ENCODE data around the gene EGR2. TPM values are rescaled to one million over a fixed set of nuclear protein-coding genes. Genes with fewer than 3 reads are reported as not detected.

EGR2 gene
- total RNA-seq, 1 experiment from 2014 or later, result 2.6 TPM

- TF ChIP-seq, protein P1, sequence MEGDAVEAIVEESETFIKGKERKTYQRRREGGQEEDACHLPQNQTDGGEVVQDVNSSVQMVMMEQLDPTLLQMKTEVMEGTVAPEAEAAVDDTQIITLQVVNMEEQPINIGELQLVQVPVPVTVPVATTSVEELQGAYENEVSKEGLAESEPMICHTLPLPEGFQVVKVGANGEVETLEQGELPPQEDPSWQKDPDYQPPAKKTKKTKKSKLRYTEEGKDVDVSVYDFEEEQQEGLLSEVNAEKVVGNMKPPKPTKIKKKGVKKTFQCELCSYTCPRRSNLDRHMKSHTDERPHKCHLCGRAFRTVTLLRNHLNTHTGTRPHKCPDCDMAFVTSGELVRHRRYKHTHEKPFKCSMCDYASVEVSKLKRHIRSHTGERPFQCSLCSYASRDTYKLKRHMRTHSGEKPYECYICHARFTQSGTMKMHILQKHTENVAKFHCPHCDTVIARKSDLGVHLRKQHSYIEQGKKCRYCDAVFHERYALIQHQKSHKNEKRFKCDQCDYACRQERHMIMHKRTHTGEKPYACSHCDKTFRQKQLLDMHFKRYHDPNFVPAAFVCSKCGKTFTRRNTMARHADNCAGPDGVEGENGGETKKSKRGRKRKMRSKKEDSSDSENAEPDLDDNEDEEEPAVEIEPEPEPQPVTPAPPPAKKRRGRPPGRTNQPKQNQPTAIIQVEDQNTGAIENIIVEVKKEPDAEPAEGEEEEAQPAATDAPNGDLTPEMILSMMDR (conservative IDR thresholded peaks at IDR 0.05), result no peak
- Histone ChIP-seq H2AFZ (ENCODE audit: low read length) (no peak overlapping the region), H2AK5ac (ENCODE audit: insufficient read length, low read length) (no peak overlapping the region), H2BK5ac (ENCODE audit: insufficient read length, low read length) (no peak overlapping the region), H4K5ac (ENCODE audit: insufficient read length, low read depth, low read length) (no peak overlapping the region), H2BK15ac (ENCODE audit: low read depth, low read length) (no peak overlapping the region), H3K18ac (ENCODE audit: insufficient read length, low read depth, low read length) (no peak overlapping the region), H3K14ac (ENCODE audit: insufficient read depth, low read length) (no peak overlapping the region), H3K4me2 (ENCODE audit: insufficient read depth, insufficient read length, low read length) (no peak overlapping the region), H3T11ph (ENCODE audit: low read length) (no peak overlapping the region), H4K8ac (replicated peaks; ENCODE audit: insufficient read length, low read depth, low read length) (no peak overlapping the region), H3K79me2 (ENCODE audit: insufficient read depth, low read length) (no peaks in the 10 kb centered on the region), H3K27me3 (ENCODE audit: insufficient read depth, low read length) (no peaks in the 10 kb centered on the region), H2BK12ac (ENCODE audit: insufficient read length, low read depth, low read length) (no peak overlapping the region), H3K9me3 (ENCODE audit: control insufficient read depth, low read depth, low read length) (no peaks in the 10 kb centered on the region), H3K23ac (ENCODE audit: insufficient read length, low read depth, low read length) (no peak overlapping the region), H3K4ac (ENCODE audit: low read depth, low read length) (no peak overlapping the region), H2BK120ac (ENCODE audit: low read depth, low read length, poor library complexity, severe bottlenecking) (no peak overlapping the region), H4K91ac (ENCODE audit: insufficient read length, low read depth, low read length) (no peak overlapping the region), H3K23me2 (ENCODE audit: insufficient read length, low read depth, low read length, poor library complexity, severe bottlenecking) (no peaks in the 10 kb centered on the region), H4K20me1 (ENCODE audit: control insufficient read depth, insufficient read depth, insufficient read length) (no peaks in the 10 kb centered on the region), H3K56ac (ENCODE audit: insufficient read length, low read depth, low read length) (no peak overlapping the region), H3K79me1 (ENCODE audit: insufficient read depth, low read depth, low read length, poor library complexity, severe bottlenecking) (no peaks in the 10 kb centered on the region), H3K4me1 (ENCODE audit: insufficient read depth, low read length) (no peaks in the 10 kb centered on the region; the same call in 1 of the 2 replicates), H3K27ac (ENCODE audit: insufficient read length, low read depth, low read length) (no peak overlapping the region), H2BK20ac (ENCODE audit: low read depth, low read length, poor library complexity, severe bottlenecking) (no peak overlapping the region), H3K9ac (ENCODE audit: extremely low read depth, insufficient read length, low read length) (no peak overlapping the region)
- H3K36me3 Mint-ChIP-seq (ENCODE audit: insufficient read depth in 1 of 3, low read depth in 3 of 3), result no peaks in the 10 kb centered on the region
- peaks cover under 1% of the 10 kb centered on the region for H3K27me3 Mint-ChIP-seq (ENCODE audit: low read depth)
- no peak overlapping the region for H3K27ac Mint-ChIP-seq
- no peak for DNase-seq
- H3K9me3 Mint-ChIP-seq, result peaks cover 3 to 5% of the 10 kb centered on the region in 2 experiments; a peak in 3 of 5 replicates
- whole genome bisulfite sequencing (ENCODE audit: extremely low coverage, insufficient read length, low lambda C conversion rate), result no CpG with 5 or more reads among the region's 5 CpGs
- H3K4me1 Mint-ChIP-seq, result peaks cover 4 to 7% of the 10 kb centered on the region in 2 experiments; a peak in 2 of 4 replicates
- H3K4me3 Mint-ChIP-seq, result no peak overlapping the region
Observed at GRCh38 chr10:62792261-62792660, 23.9 kb downstream of the EGR2 start.

Measured in H9 (cell line).